Mesenchymal stem cell (in vitro differentiated cells and primary cell): ENCODE results near the gene MRPS18B.

Experiments
- DNase-seq: peaks from one replicate; pipeline ENCODE4 v3.0.0-alpha.2; 2013
- H2AFZ ChIP-seq: one replicate; pipeline ENCODE4 v1.6.1; 2013; ENCODE audit warnings: low read depth, mild to moderate bottlenecking, control low read depth, inconsistent platforms, low read length, moderate library complexity
- H2AK5ac ChIP-seq: 2 replicates; pipeline ENCODE4 v1.6.1; 2013; ENCODE audit warnings: low read length, moderate library complexity, mild to moderate bottlenecking, inconsistent platforms; ENCODE audit not compliant: severe bottlenecking
- H2BK120ac ChIP-seq: one replicate; pipeline ENCODE4 v1.6.1; 2013; ENCODE audit warnings: low read depth, mild to moderate bottlenecking, inconsistent platforms, low read length, moderate library complexity
- H2BK12ac ChIP-seq, 2 experiments: one replicate each; pipeline ENCODE4 v1.6.1; 2013; ENCODE audit warnings: inconsistent platforms in 2 of 2, low read length in 2 of 2, mild to moderate bottlenecking in 2 of 2, moderate library complexity in 2 of 2, control low read depth in 1 of 2
- H2BK15ac ChIP-seq: one replicate; pipeline ENCODE4 v1.6.1; 2013; ENCODE audit warnings: mild to moderate bottlenecking, low read depth, inconsistent platforms; ENCODE audit not compliant: poor library complexity, severe bottlenecking
- H2BK5ac ChIP-seq: 2 replicates; pipeline ENCODE4 v1.6.1; 2013; ENCODE audit warnings: low read depth, mild to moderate bottlenecking, low read length, control low read depth, inconsistent platforms; ENCODE audit not compliant: poor library complexity, severe bottlenecking
- H3K14ac ChIP-seq, 2 experiments: one replicate each; pipeline ENCODE4 v1.6.1; 2013; ENCODE audit warnings: inconsistent platforms in 2 of 2, low read length in 2 of 2, control low read depth in 1 of 2, mild to moderate bottlenecking in 1 of 2, moderate library complexity in 1 of 2
- H3K18ac ChIP-seq, 2 experiments: one replicate each; pipeline ENCODE4 v1.6.1; 2013; ENCODE audit warnings: inconsistent platforms in 2 of 2, low read length in 2 of 2, control low read depth in 1 of 2, low read depth in 1 of 2, mild to moderate bottlenecking in 1 of 2
- H3K23ac ChIP-seq, 2 experiments: one replicate each; pipeline ENCODE4 v1.6.1; 2013; ENCODE audit warnings: inconsistent platforms in 2 of 2, low read length in 2 of 2, mild to moderate bottlenecking in 2 of 2, moderate library complexity in 2 of 2, control low read depth in 1 of 2
- H3K27ac ChIP-seq: 2 replicates; pipeline ENCODE4 v1.5.1; 2013; ENCODE audit warnings: mild to moderate bottlenecking, moderate library complexity, low read length, control low read depth, inconsistent platforms; ENCODE audit not compliant: poor library complexity, severe bottlenecking
- H3K27me3 ChIP-seq, 2 experiments: 2 replicates each; pipeline versions ENCODE4 v1.6.1 to v1.7.0; 2013; ENCODE audit warnings: low read length in 2 of 2, mild to moderate bottlenecking in 2 of 2, moderate library complexity in 2 of 2, control low read depth in 1 of 2, inconsistent platforms in 1 of 2; ENCODE audit not compliant: control insufficient read depth in 1 of 2, insufficient read depth in 1 of 2
- H3K36me3 ChIP-seq, 2 experiments: 2 replicates each; pipeline versions ENCODE4 v1.6.1 to v1.7.0; 2013; ENCODE audit warnings: low read length in 2 of 2, control low read depth in 1 of 2, inconsistent platforms in 1 of 2, low read depth in 1 of 2, mild to moderate bottlenecking in 1 of 2; ENCODE audit not compliant: insufficient read depth in 2 of 2, control insufficient read depth in 1 of 2
- H3K4ac ChIP-seq, 2 experiments: one replicate each; pipeline ENCODE4 v1.6.1; 2013; ENCODE audit warnings: inconsistent platforms in 2 of 2, low read length in 2 of 2, mild to moderate bottlenecking in 2 of 2, moderate library complexity in 2 of 2, control low read depth in 1 of 2, low read depth in 1 of 2
- H3K4me1 ChIP-seq: 2 replicates; pipeline ENCODE4 v1.6.1; 2013; ENCODE audit warnings: low read depth, low read length, control low read depth; ENCODE audit not compliant: control insufficient read depth, insufficient read depth
- H3K4me2 ChIP-seq: 2 replicates; pipeline ENCODE4 v1.6.1; 2013; ENCODE audit warnings: low read length, mild to moderate bottlenecking, inconsistent platforms; ENCODE audit not compliant: poor library complexity, severe bottlenecking
- H3K4me3 ChIP-seq, 2 experiments: 2 replicates each; pipeline versions ENCODE4 v1.5.1 to v1.7.0; 2013; ENCODE audit warnings: low read length in 2 of 2, mild to moderate bottlenecking in 2 of 2, control low read depth in 1 of 2, low read depth in 1 of 2; ENCODE audit not compliant: insufficient read depth in 1 of 2
- H3K79me1 ChIP-seq: replicated peaks from 2 replicates; pipeline ENCODE4 v1.6.1; 2013; ENCODE audit warnings: mild to moderate bottlenecking, control low read depth, low read length, inconsistent platforms; ENCODE audit not compliant: poor library complexity, severe bottlenecking
- H3K9ac ChIP-seq: 2 replicates; pipeline ENCODE4 v1.7.0; 2013; ENCODE audit warnings: mild to moderate bottlenecking, low read length, moderate library complexity
- H3K9me3 ChIP-seq: 2 replicates; pipeline ENCODE4 v1.7.0; 2013; ENCODE audit warnings: mild to moderate bottlenecking, low read length; ENCODE audit not compliant: control insufficient read depth
- H4K8ac ChIP-seq: one replicate; pipeline ENCODE4 v1.6.1; 2013; ENCODE audit warnings: inconsistent platforms, mild to moderate bottlenecking, low read length, moderate library complexity
- H4K91ac ChIP-seq: one replicate; pipeline ENCODE4 v1.6.1; 2013; ENCODE audit warnings: mild to moderate bottlenecking, low read length, inconsistent platforms
- WGBS: methylation state at CpG from one replicate; pipeline ENCODE4 v1.1.7; 2013; ENCODE audit warnings: mixed read lengths; 5-methylcytosine and 5-hydroxymethylcytosine counted together

Gene MRPS18B

DNA sequence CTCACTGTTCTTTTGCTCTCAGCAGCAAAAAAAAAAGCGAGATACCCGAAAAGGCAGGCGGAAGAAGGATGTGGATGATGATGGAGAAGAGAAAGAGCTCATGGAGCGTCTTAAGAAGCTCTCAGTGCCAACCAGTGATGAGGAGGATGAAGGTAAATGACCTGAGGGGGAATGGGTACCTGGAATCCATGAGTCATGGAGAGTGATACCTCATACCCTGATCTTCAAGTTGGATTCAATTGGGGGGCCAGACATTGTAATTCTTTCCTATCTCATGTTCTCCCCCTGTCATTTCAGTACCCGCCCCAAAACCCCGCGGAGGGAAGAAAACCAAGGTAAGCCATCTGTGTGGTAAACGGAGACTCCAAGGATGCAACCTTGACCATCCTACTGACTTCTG lies 39.6 kb upstream of the MRPS18B start:
- Histone ChIP-seq H3K79me1 (peaks cover 28% of the 10 kb centered on the region), H2BK15ac (no peak overlapping the region), H2BK12ac (no peak overlapping the region), H3K4ac (no peak overlapping the region), H2BK120ac (no peak overlapping the region), H3K14ac (no peak overlapping the region), H3K27ac (no peak overlapping the region), H4K91ac (no peak overlapping the region), H2BK5ac (no peak overlapping the region), H3K36me3 (peaks cover 51 to 77% of the 10 kb centered on the region in 2 experiments), H3K4me1 (peaks cover 3% of the 10 kb centered on the region), H4K8ac (no peak overlapping the region), H3K4me2 (no peak overlapping the region), H3K9me3 (no peaks in the 10 kb centered on the region), H2AFZ (no peak overlapping the region), H3K18ac (no peak overlapping the region), H3K23ac (no peak overlapping the region), H2AK5ac (no peak overlapping the region), H3K9ac (no peak overlapping the region), H3K4me3 (no peak overlapping the region), H3K27me3 (no peaks in the 10 kb centered on the region)
- 97% methylated on average over 8 of the region's 8 CpGs for WGBS
- DNase-seq = no peak

DNA sequence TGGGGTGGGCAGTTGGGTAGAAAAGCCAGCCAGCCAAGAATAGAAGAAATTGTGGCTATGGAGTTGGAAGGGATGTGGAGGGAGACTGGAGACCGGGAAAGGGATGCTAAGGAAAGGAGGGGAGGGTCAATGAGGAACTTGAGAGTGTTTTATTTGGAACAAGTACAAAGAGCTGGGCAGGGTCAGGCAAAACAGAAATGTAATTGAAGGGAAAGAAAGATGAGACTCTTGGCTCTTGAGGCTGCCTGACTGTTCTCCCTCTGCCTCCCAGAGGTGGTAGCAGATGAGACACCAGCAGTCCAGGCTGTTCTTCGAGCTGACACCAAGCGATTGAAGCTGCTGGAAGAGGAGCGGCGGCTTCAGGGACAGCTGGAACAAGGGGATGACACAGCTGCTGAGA lies 33.7 kb upstream of the MRPS18B start:
- H3K36me3 ChIP-seq = peaks cover 85 to 93% of the 10 kb centered on the region in 2 experiments

GRCh38 chr6:30589754-30590358 lies 27.8 kb upstream of the MRPS18B start:
- Histone ChIP-seq H4K91ac (no peak overlapping the region), H4K8ac (no peak overlapping the region), H3K4me1 (peaks cover 3% of the 10 kb centered on the region), H3K4me3 (no peak overlapping the region), H2AFZ (no peak overlapping the region), H2BK12ac (no peak overlapping the region), H3K9me3 (no peaks in the 10 kb centered on the region), H2BK5ac (no peak overlapping the region), H3K4ac (no peak overlapping the region), H3K18ac (no peak overlapping the region), H3K36me3 (peaks cover 70 to 94% of the 10 kb centered on the region in 2 experiments), H3K27ac (no peak overlapping the region), H3K4me2 (no peak overlapping the region), H3K14ac (no peak overlapping the region), H3K27me3 (no peaks in the 10 kb centered on the region), H2AK5ac (no peak overlapping the region), H2BK120ac (no peak overlapping the region), H3K23ac (no peak overlapping the region), H2BK15ac (no peak overlapping the region), H3K9ac (peak overlapping the region; percentile 63), H3K79me1 (peaks cover 20% of the 10 kb centered on the region)
- DNase-seq = no peak
- 98% methylated on average over 12 of the region's 15 CpGs for WGBS

More for the DNA sequence above, 33.7 kb upstream of the MRPS18B start:
- Histone ChIP-seq H2BK120ac (no peak overlapping the region), H3K27me3 (no peaks in the 10 kb centered on the region), H3K4me2 (no peak overlapping the region), H2BK5ac (no peak overlapping the region), H2BK12ac (no peak overlapping the region), H2AFZ (no peak overlapping the region), H3K23ac (no peak overlapping the region), H4K8ac (no peak overlapping the region), H3K9ac (no peak overlapping the region), H3K18ac (no peak overlapping the region), H3K4me1 (peaks cover 1% of the 10 kb centered on the region), H3K14ac (no peak overlapping the region), H2BK15ac (no peak overlapping the region), H3K79me1 (peaks cover 29% of the 10 kb centered on the region), H3K27ac (no peak overlapping the region), H4K91ac (no peak overlapping the region), H2AK5ac (no peak overlapping the region), H3K4me3 (no peak overlapping the region), H3K9me3 (no peaks in the 10 kb centered on the region), H3K4ac (no peak overlapping the region)
- WGBS = 94% methylated on average over 5 of the region's 5 CpGs
- DNase-seq = no peak

- H2BK12ac ChIP-seq = no peak overlapping the region
- H3K4ac ChIP-seq = no peak overlapping the region
- H3K4me1 ChIP-seq = peaks cover 2% of the 10 kb centered on the region
- no peak overlapping the region for H2AK5ac ChIP-seq
- H3K27me3 ChIP-seq = no peaks in the 10 kb centered on the region
- peaks cover 15% of the 10 kb centered on the region for H3K79me1 ChIP-seq
- no peak overlapping the region for H3K14ac ChIP-seq
- no peak overlapping the region for H2BK15ac ChIP-seq
- 97% methylated on average over 8 of the region's 8 CpGs for WGBS
- no peak overlapping the region for H2AFZ ChIP-seq
- peak overlapping the region; percentile 63 for H3K9ac ChIP-seq
- H3K23ac ChIP-seq = no peak overlapping the region
- H3K9me3 ChIP-seq = no peaks in the 10 kb centered on the region
- no peak overlapping the region for H3K4me3 ChIP-seq
- no peak overlapping the region for H3K4me2 ChIP-seq
- no peak overlapping the region for H3K27ac ChIP-seq
- peaks cover 67 to 92% of the 10 kb centered on the region in 2 experiments for H3K36me3 ChIP-seq
- no peak overlapping the region for H2BK5ac ChIP-seq
- DNase-seq = no peak
- no peak overlapping the region for H3K18ac ChIP-seq
- no peak overlapping the region for H4K91ac ChIP-seq
- no peak overlapping the region for H2BK120ac ChIP-seq
- peak overlapping the region; percentile 19 for H4K8ac ChIP-seq
Measured at GRCh38 chr6:30590509-30590908, 27.1 kb upstream of the MRPS18B start.
